ENCODE measurements around the gene PIEZO2.

- TF ChIP-seq CTCF (IDR thresholded peaks at IDR 0.05) (no peak), EP300 (IDR thresholded peaks at IDR 0.05) (no peak), POLR2A (IDR thresholded peaks at IDR 0.05) (no peak), POLR2AphosphoS5 (IDR thresholded peaks at IDR 0.05) (no peak)
Measured at GRCh38 chr18:11160313-11160712, 10.9 kb upstream of the PIEZO2 start.

All from gastroesophageal sphincter (tissue), 3 donors.